GM12864 (cell line): ENCODE results near the gene TICRR.

Experiments
- DNase-seq: peaks from one replicate; pipeline ENCODE4 v3.0.0-alpha.2; 2011; ENCODE audit warnings: low read depth
- H3K4me3 ChIP-seq: 2 replicates; pipeline ENCODE4 v1.5.1; 2011; ENCODE audit warnings: mild to moderate bottlenecking, low read depth, low read length, control low read depth
- CTCF ChIP-seq: IDR thresholded peaks from 2 replicates; pipeline ENCODE4 v1.5.1; 2011; ENCODE audit warnings: low read depth, mild to moderate bottlenecking, moderate library complexity, low read length, control low read depth, inconsistent platforms; ENCODE audit errors: missing control alignments

The TICRR gene

GRCh38 chr15:89646416-89647141, 71.3 kb downstream of the TICRR start:
- H3K4me3 ChIP-seq: no peak overlapping the region
- TF ChIP-seq CTCF: no peak
- DNase-seq: no peak

- peak; percentile 93 for TF ChIP-seq CTCF
- no peak overlapping the region for H3K4me3 ChIP-seq
- DNase-seq: no peak
Measured at GRCh38 chr15:89647191-89647851, 72.1 kb downstream of the TICRR start.

- DNase-seq: no peak
- H3K4me3 ChIP-seq: no peak overlapping the region
- no peak for TF ChIP-seq CTCF
Measured at GRCh38 chr15:89648106-89649012, 73.1 kb downstream of the TICRR start.

GRCh38 chr15:89649013-89649625, 73.8 kb downstream of the TICRR start:
- TF ChIP-seq CTCF: no peak
- no peak overlapping the region for H3K4me3 ChIP-seq
- DNase-seq: no peak

GRCh38 chr15:89649716-89650115, 74.4 kb downstream of the TICRR start:
- DNase-seq: no peak
- no peak for TF ChIP-seq CTCF
- H3K4me3 ChIP-seq: no peak overlapping the region

GRCh38 chr15:89652131-89652530, 76.9 kb downstream of the TICRR start:
- no peak for TF ChIP-seq CTCF
- H3K4me3 ChIP-seq: no peak overlapping the region
- no peak for DNase-seq
